ENCODE measurements around the gene FGR.
A peak's percentile ranks its signal among the peaks of the same experiment; 100 is the strongest.

Gene FGR

GRCh38 chr1:27564710-27565649 is 70.0 kb downstream of the FGR start:
- DNase-seq, result peak in 12 of 42 donors; percentile 34 to 70 (median 58)
- intact Hi-C loops (cut with DNase I), result no loop called here

GRCh38 chr1:27563591-27564471 is 71.2 kb downstream of the FGR start:
- intact Hi-C loops (cut with DNase I), result no loop called here
- DNase-seq, result peak in 9 of 42 donors; percentile 26 to 86 (median 59)

GRCh38 chr1:27563341-27563590 is 71.7 kb downstream of the FGR start:
- DNase-seq, result no peak
- intact Hi-C loops (cut with DNase I), result no loop called here

GRCh38 chr1:27562534-27563340 is 72.2 kb downstream of the FGR start:
- no peak for DNase-seq
- intact Hi-C loops (cut with DNase I), result no loop called here

Data from head of caudate nucleus (tissue), 42 donors.